UCSD-AML1 (cell line): ENCODE results near the gene PCCA.
"Not testable (repeated sequence)": the region's sequence is repeated elsewhere in the genome, so short reads cannot be mapped to it uniquely, and the experiment has no call there.

ENCODE experiments used
- DNase-seq: peaks from one replicate; lab custom pipeline; 2025; ENCODE audit not compliant: unreplicated experiment; lab: John Stamatoyannopoulos, UW

PCCA gene

DNA sequence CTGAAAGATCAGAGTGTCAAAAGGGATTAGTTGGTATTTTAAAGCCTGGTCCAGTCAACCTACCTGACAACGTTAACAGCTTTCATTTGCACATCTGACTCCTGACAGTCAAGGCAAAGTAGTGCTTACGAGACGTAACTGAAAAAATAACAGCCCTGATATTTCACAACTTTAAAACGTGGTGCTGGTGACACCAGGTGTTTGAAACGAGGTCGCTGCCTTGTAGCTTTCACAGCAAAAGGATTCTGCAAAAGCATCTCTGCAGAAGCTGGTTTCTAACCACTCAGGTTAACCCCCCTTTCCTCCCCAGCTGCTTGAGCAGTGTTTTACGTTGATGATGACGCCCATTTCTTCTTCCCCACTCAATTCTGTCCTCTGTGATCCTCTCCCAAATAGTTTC is 476.4 kb downstream of the PCCA start:
- no peak for DNase-seq

- no peak for DNase-seq
These were observed 477.6 kb downstream of the PCCA start for GRCh38 chr13:100566543-100566942.

DNA sequence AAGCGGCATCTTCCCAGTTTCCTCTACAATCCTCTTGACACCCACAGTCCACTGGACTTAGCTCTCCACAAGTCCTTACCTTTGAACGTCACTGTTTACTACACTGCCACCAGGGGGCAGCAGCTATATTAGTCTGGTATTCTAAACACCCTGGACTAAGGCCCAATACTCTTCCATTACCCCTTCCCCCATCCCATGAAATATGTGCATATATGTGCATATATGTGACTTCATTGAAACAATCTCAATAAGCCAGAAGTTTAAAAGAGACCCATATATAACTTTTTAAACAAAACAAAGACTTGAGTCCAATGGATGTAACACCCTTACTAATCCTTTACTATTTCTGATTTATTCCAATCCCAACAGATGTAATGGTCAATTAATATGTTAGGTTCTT is 484.2 kb downstream of the PCCA start:
- DNase-seq: peak; percentile 51

DNA sequence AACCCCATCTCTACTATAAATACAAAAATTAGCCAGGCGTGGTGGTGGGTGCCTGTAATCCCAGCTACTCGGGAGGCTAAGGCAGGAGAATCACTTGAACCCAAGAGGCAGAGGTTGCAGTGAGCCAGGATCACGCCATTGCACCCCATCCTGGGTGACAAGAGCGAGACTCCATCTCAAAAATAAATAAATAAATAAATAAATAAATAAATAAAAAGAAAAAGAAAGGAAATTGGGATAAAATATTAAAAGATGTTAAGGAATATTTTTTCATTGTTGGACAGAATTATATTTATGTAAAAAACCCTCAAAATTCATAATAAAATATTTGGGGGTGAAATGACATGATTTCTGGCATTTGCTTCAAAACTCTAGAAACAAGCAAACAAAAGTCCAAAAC is 488.3 kb downstream of the PCCA start:
- not testable (repeated sequence) for DNase-seq
